Epithelial cell of proximal tubule (primary cell): ENCODE data around the gene SERPINF2. TPM values are rescaled to one million over a fixed set of nuclear protein-coding genes. Genes with fewer than 3 reads are reported as not detected.
"Not testable (repeated sequence)": the region's sequence is repeated elsewhere in the genome, so short reads cannot be mapped to it uniquely, and the experiment has no call there.

Experiments used
- DNase-seq: peaks from one replicate; pipeline ENCODE4 v3.0.0-alpha.2; 2011; ENCODE audit warnings: low read depth
- H3K4me3 ChIP-seq: 2 replicates; pipeline ENCODE4 v1.5.1; 2011; ENCODE audit warnings: low read depth, mild to moderate bottlenecking, low read length
- CTCF ChIP-seq: conservative IDR thresholded peaks from 2 replicates; pipeline ENCODE4 v1.5.1; 2012; ENCODE audit warnings: low read depth, mild to moderate bottlenecking, low read length
- total RNA-seq: library from RNA; depleted of rRNA; stranded (reverse); fragments of >200 nt; gene quantifications from 2 replicates; pipeline ENCODE4 v1.2.3, GENCODE V29; 2015

Gene SERPINF2
- total RNA-seq, 1 donor from 2014 or later, result 0.92 TPM

GRCh38 chr17:1765576-1765975, 22.9 kb downstream of the SERPINF2 start:
- no peak for TF ChIP-seq CTCF
- H3K4me3 ChIP-seq, result no peak overlapping the region
- no peak for DNase-seq

- no peak for DNase-seq
- H3K4me3 ChIP-seq, result no peak overlapping the region
- no peak for TF ChIP-seq CTCF
Observed at GRCh38 chr17:1766382-1767135, 23.9 kb downstream of the SERPINF2 start.

- TF ChIP-seq CTCF, result no peak
- no peak for DNase-seq
Observed at GRCh38 chr17:1767358-1767757, 24.7 kb downstream of the SERPINF2 start.

GRCh38 chr17:1769822-1770477, 27.3 kb downstream of the SERPINF2 start:
- no peak overlapping the region for H3K4me3 ChIP-seq
- DNase-seq, result no peak
- TF ChIP-seq CTCF, result no peak

More at GRCh38 chr17:1767358-1767757, 24.7 kb downstream of the SERPINF2 start:
- H3K4me3 ChIP-seq, result no peak overlapping the region

- not testable (repeated sequence) for DNase-seq, H3K4me3 ChIP-seq
Observed at GRCh38 chr17:1773000-1773695, 30.5 kb downstream of the SERPINF2 start.

GRCh38 chr17:1773696-1774181, 31.1 kb downstream of the SERPINF2 start:
- no peak overlapping the region for H3K4me3 ChIP-seq
- no peak for TF ChIP-seq CTCF
- DNase-seq, result no peak
